ENCODE results near the gene CTNNA3.

Gene CTNNA3

DNA sequence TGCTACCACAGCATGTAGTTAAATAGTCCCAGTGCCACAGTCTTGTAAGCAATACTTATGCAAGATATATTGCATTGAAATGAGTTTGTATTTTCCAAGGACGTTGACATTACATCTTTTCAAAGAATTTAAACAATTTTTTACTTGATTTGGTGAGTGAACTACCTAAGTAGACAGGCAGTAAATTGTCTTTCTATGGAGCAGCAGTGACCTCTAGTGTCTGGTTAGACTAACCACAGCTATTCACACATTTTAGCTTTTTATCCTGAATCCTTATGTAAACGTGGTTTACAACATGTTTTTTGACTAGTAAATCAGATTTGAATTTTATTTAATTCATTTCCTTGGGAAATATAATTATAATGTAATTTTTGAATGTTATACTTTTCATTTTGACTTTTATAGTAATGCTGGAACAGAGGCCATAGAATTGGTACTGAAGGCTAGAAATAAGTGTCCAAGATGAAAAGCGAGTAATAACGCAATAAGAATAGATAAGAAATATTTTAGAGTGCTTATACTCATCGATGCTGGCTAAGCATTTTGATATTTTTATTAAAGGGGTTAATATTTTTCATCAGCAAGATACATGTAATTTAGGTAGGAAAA, 764.6 kb downstream of the CTNNA3 start:
- no peaks in the 10 kb centered on the region for H3K4me1 ChIP-seq (ENCODE audit: control insufficient read depth, insufficient read depth, low read length, poor library complexity, severe bottlenecking)
- no peaks in the 10 kb centered on the region for H3K9me3 ChIP-seq (ENCODE audit: control insufficient read depth, low read length)
- H3K4me3 ChIP-seq (ENCODE audit: insufficient read depth, low read depth, low read length, poor library complexity, severe bottlenecking) = no peak overlapping the region
- DNase-seq = no peak
- no peak overlapping the region for H3K27ac ChIP-seq (ENCODE audit: insufficient read depth, low read length, poor library complexity, severe bottlenecking)
- H3K27me3 ChIP-seq (replicated peaks; ENCODE audit: control insufficient read depth, insufficient read depth, low read length, poor library complexity, severe bottlenecking) = no peaks in the 10 kb centered on the region
- H3K36me3 ChIP-seq (ENCODE audit: control insufficient read depth, insufficient read depth, low read length) = no peaks in the 10 kb centered on the region

DNA sequence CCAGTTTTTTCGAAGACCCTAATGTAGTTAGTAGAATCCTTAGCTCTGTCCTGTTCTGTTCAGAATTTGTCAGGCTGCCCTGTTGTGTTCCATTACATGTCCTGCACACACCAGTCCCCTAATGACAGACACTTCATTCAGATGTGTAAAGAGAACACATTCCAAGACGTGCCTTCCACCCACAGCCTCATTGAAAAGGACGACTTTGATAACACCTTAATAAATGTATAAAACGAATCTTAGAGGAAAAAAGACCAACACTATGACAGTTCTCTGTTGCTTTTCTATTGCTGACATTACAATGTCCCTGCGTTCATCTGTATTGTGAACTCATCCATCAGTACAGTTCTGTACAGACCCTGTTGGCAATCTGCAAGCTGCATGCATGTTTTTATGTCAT, 766.6 kb downstream of the CTNNA3 start:
- no peaks in the 10 kb centered on the region for H3K36me3 ChIP-seq (ENCODE audit: control insufficient read depth, insufficient read depth, low read length)
- no peaks in the 10 kb centered on the region for H3K27me3 ChIP-seq (replicated peaks; ENCODE audit: control insufficient read depth, insufficient read depth, low read length, poor library complexity, severe bottlenecking)
- no peaks in the 10 kb centered on the region for H3K9me3 ChIP-seq (ENCODE audit: control insufficient read depth, low read length)
- H3K4me1 ChIP-seq (ENCODE audit: control insufficient read depth, insufficient read depth, low read length, poor library complexity, severe bottlenecking) = no peaks in the 10 kb centered on the region
- DNase-seq = no peak
- H3K27ac ChIP-seq (ENCODE audit: insufficient read depth, low read length, poor library complexity, severe bottlenecking) = no peak overlapping the region
- H3K4me3 ChIP-seq (ENCODE audit: insufficient read depth, low read depth, low read length, poor library complexity, severe bottlenecking) = no peak overlapping the region

GRCh38 chr10:66928776-66929175, 767.2 kb downstream of the CTNNA3 start:
- no peaks in the 10 kb centered on the region for H3K36me3 ChIP-seq (ENCODE audit: control insufficient read depth, insufficient read depth, low read length)
- DNase-seq = no peak
- H3K9me3 ChIP-seq (ENCODE audit: control insufficient read depth, low read length) = no peaks in the 10 kb centered on the region
- H3K27ac ChIP-seq (ENCODE audit: insufficient read depth, low read length, poor library complexity, severe bottlenecking) = no peak overlapping the region
- H3K4me3 ChIP-seq (ENCODE audit: insufficient read depth, low read depth, low read length, poor library complexity, severe bottlenecking) = no peak overlapping the region
- H3K27me3 ChIP-seq (replicated peaks; ENCODE audit: control insufficient read depth, insufficient read depth, low read length, poor library complexity, severe bottlenecking) = no peaks in the 10 kb centered on the region
- no peaks in the 10 kb centered on the region for H3K4me1 ChIP-seq (ENCODE audit: control insufficient read depth, insufficient read depth, low read length, poor library complexity, severe bottlenecking)

DNA sequence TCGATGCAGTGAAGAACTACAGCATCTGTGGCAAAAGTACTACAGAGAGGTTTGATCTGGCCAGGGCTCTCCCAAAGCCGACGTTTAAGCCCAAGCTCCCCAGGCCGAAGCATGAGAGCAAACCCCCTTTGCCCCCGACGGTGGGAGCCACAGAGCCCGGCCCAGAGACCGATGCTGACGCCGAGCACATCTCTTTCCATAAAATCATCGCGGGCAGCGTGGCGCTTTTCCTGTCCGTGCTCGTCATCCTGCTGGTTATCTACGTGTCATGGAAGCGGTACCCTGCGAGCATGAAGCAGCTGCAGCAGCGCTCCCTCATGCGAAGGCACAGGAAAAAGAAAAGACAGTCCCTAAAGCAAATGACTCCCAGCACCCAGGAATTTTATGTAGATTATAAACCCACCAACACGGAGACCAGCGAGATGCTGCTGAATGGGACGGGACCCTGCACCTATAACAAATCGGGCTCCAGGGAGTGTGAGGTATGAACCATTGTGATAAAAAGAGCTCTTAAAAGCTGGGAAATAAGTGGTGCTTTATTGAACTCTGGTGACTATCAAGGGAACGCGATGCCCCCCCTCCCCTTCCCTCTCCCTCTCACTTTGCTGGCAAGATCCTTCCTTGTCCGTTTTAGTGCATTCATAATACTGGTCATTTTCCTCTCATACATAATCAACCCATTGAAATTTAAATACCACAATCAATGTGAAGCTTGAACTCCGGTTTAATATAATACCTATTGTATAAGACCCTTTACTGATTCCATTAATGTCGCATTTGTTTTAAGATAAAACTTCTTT, 767.8 kb downstream of the CTNNA3 start:
- no peaks in the 10 kb centered on the region for H3K9me3 ChIP-seq (ENCODE audit: control insufficient read depth, low read length)
- H3K27me3 ChIP-seq (replicated peaks; ENCODE audit: control insufficient read depth, insufficient read depth, low read length, poor library complexity, severe bottlenecking) = no peaks in the 10 kb centered on the region
- H3K27ac ChIP-seq (ENCODE audit: insufficient read depth, low read length, poor library complexity, severe bottlenecking) = no peak overlapping the region
- no peaks in the 10 kb centered on the region for H3K36me3 ChIP-seq (ENCODE audit: control insufficient read depth, insufficient read depth, low read length)
- no peak for DNase-seq
- no peak overlapping the region for H3K4me3 ChIP-seq (ENCODE audit: insufficient read depth, low read depth, low read length, poor library complexity, severe bottlenecking)
- H3K4me1 ChIP-seq (ENCODE audit: control insufficient read depth, insufficient read depth, low read length, poor library complexity, severe bottlenecking) = no peaks in the 10 kb centered on the region

GRCh38 chr10:66927251-66927935, 768.6 kb downstream of the CTNNA3 start:
- H3K27me3 ChIP-seq (replicated peaks; ENCODE audit: control insufficient read depth, insufficient read depth, low read length, poor library complexity, severe bottlenecking) = no peaks in the 10 kb centered on the region
- no peaks in the 10 kb centered on the region for H3K4me1 ChIP-seq (ENCODE audit: control insufficient read depth, insufficient read depth, low read length, poor library complexity, severe bottlenecking)
- H3K27ac ChIP-seq (ENCODE audit: insufficient read depth, low read length, poor library complexity, severe bottlenecking) = no peak overlapping the region
- DNase-seq = no peak
- H3K36me3 ChIP-seq (ENCODE audit: control insufficient read depth, insufficient read depth, low read length) = no peaks in the 10 kb centered on the region
- no peak overlapping the region for H3K4me3 ChIP-seq (ENCODE audit: insufficient read depth, low read depth, low read length, poor library complexity, severe bottlenecking)
- H3K9me3 ChIP-seq (ENCODE audit: control insufficient read depth, low read length) = no peaks in the 10 kb centered on the region

DNA sequence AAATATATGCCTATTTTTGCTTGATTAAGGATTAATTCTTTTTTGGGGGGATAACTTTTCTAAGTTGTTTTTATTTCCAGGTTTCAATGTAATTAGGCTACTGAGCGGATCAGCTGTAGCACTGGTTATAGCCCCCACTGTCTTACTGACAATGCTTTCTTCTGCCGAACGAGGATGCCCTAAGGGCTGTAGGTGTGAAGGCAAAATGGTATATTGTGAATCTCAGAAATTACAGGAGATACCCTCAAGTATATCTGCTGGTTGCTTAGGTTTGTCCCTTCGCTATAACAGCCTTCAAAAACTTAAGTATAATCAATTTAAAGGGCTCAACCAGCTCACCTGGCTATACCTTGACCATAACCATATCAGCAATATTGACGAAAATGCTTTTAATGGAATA, 769.2 kb downstream of the CTNNA3 start:
- Histone ChIP-seq H3K9me3 (ENCODE audit: control insufficient read depth, low read length) (no peaks in the 10 kb centered on the region), H3K4me3 (ENCODE audit: insufficient read depth, low read depth, low read length, poor library complexity, severe bottlenecking) (no peak overlapping the region), H3K36me3 (ENCODE audit: control insufficient read depth, insufficient read depth, low read length) (no peaks in the 10 kb centered on the region), H3K4me1 (ENCODE audit: control insufficient read depth, insufficient read depth, low read length, poor library complexity, severe bottlenecking) (no peaks in the 10 kb centered on the region), H3K27ac (ENCODE audit: insufficient read depth, low read length, poor library complexity, severe bottlenecking) (no peak overlapping the region), H3K27me3 (replicated peaks; ENCODE audit: control insufficient read depth, insufficient read depth, low read length, poor library complexity, severe bottlenecking) (no peaks in the 10 kb centered on the region)
- DNase-seq = no peak

DNA sequence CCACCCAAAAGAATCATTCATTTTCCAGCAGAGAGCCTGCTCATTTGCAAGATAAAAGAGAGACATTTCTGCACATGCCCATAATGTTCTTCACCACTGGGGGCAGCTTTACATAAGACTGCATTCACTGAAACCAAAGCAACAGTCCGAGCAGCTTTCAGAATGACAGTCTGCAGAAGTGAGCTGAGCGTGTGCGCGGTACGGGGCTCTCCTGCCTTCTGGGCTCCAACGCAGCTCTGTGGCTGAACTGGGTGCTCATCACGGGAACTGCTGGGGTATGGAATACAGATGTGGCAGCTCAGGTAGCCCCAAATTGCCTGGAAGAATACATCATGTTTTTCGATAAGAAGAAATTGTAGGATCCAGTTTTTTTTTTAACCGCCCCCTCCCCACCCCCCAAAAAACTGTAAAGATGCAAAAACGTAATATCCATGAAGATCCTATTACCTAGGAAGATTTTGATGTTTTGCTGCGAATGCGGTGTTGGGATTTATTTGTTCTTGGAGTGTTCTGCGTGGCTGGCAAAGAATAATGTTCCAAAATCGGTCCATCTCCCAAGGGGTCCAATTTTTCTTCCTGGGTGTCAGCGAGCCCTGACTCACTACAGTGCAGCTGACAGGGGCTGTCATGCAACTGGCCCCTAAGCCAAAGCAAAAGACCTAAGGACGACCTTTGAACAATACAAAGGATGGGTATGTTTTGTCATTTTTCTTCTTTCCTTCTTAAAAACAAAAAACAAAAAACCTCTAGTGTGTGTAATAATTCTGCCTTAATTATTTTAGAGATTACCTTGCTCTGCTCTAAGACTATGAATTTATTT, 769.9 kb downstream of the CTNNA3 start, which contains the start of gene LRRTM3:
Gene LRRTM3 (plus strand): TSS at position 141 of the 820 bp plus-strand sequence.
- Histone ChIP-seq H3K36me3 (ENCODE audit: control insufficient read depth, insufficient read depth, low read length) (no peaks in the 10 kb centered on the region), H3K27me3 (replicated peaks; ENCODE audit: control insufficient read depth, insufficient read depth, low read length, poor library complexity, severe bottlenecking) (no peaks in the 10 kb centered on the region), H3K27ac (ENCODE audit: insufficient read depth, low read length, poor library complexity, severe bottlenecking) (no peak within 1 kb of the TSS), H3K4me3 (ENCODE audit: insufficient read depth, low read depth, low read length, poor library complexity, severe bottlenecking) (no peak within 1 kb of the TSS), H3K9me3 (ENCODE audit: control insufficient read depth, low read length) (no peaks in the 10 kb centered on the region), H3K4me1 (ENCODE audit: control insufficient read depth, insufficient read depth, low read length, poor library complexity, severe bottlenecking) (no peaks in the 10 kb centered on the region)
- DNase-seq = no peak

GRCh38 chr10:66925373-66925772, 770.6 kb downstream of the CTNNA3 start:
- no peaks in the 10 kb centered on the region for H3K27me3 ChIP-seq (replicated peaks; ENCODE audit: control insufficient read depth, insufficient read depth, low read length, poor library complexity, severe bottlenecking)
- no peaks in the 10 kb centered on the region for H3K36me3 ChIP-seq (ENCODE audit: control insufficient read depth, insufficient read depth, low read length)
- no peaks in the 10 kb centered on the region for H3K9me3 ChIP-seq (ENCODE audit: control insufficient read depth, low read length)
- no peak for DNase-seq
- H3K4me3 ChIP-seq (ENCODE audit: insufficient read depth, low read depth, low read length, poor library complexity, severe bottlenecking) = no peak overlapping the region
- no peaks in the 10 kb centered on the region for H3K4me1 ChIP-seq (ENCODE audit: control insufficient read depth, insufficient read depth, low read length, poor library complexity, severe bottlenecking)
- H3K27ac ChIP-seq (ENCODE audit: insufficient read depth, low read length, poor library complexity, severe bottlenecking) = no peak overlapping the region

GRCh38 chr10:66924674-66925345, 771.2 kb downstream of the CTNNA3 start:
- no peaks in the 10 kb centered on the region for H3K36me3 ChIP-seq (ENCODE audit: control insufficient read depth, insufficient read depth, low read length)
- H3K27ac ChIP-seq (ENCODE audit: insufficient read depth, low read length, poor library complexity, severe bottlenecking) = no peak overlapping the region
- H3K27me3 ChIP-seq (replicated peaks; ENCODE audit: control insufficient read depth, insufficient read depth, low read length, poor library complexity, severe bottlenecking) = no peaks in the 10 kb centered on the region
- no peak overlapping the region for H3K4me3 ChIP-seq (ENCODE audit: insufficient read depth, low read depth, low read length, poor library complexity, severe bottlenecking)
- H3K9me3 ChIP-seq (ENCODE audit: control insufficient read depth, low read length) = no peaks in the 10 kb centered on the region
- no peak for DNase-seq
- no peaks in the 10 kb centered on the region for H3K4me1 ChIP-seq (ENCODE audit: control insufficient read depth, insufficient read depth, low read length, poor library complexity, severe bottlenecking)
